Liver (tissue), 9 donors: ENCODE measurements around the gene CMIP. TPM values are rescaled to one million over a fixed set of nuclear protein-coding genes. Genes with fewer than 3 reads are reported as not detected.
A peak's percentile ranks its signal among the peaks of the same experiment; 100 is the strongest.

Experiments used
- DNase-seq: peaks from one replicate; pipeline ENCODE4 v3.0.0-alpha.2; 2017; ENCODE audit warnings: low spot score
- H3K27ac ChIP-seq, 2 donors: one replicate each; pipeline ENCODE4 v1.7.0; 2013; ENCODE audit warnings: inconsistent platforms in 2 of 2, low read length in 2 of 2, control low read depth in 1 of 2, low read depth in 1 of 2, mild to moderate bottlenecking in 1 of 2
- H3K27me3 ChIP-seq, 4 donors: one replicate each; pipeline versions ENCODE4 v1.6.1 to v1.7.0; 2013; ENCODE audit warnings: low read length in 3 of 4, inconsistent platforms in 1 of 4, mild to moderate bottlenecking in 1 of 4, moderate library complexity in 1 of 4; ENCODE audit not compliant: control insufficient read depth in 4 of 4, insufficient read depth in 4 of 4
- H3K36me3 ChIP-seq, 4 donors: one replicate each; pipeline versions ENCODE4 v1.6.1 to v1.7.0; 2013; ENCODE audit warnings: low read length in 3 of 4, mild to moderate bottlenecking in 3 of 4, low read depth in 1 of 4, moderate library complexity in 1 of 4; ENCODE audit not compliant: control insufficient read depth in 4 of 4, insufficient read depth in 3 of 4
- H3K4me1 ChIP-seq, 4 donors: one replicate each; pipeline versions ENCODE4 v1.6.1 to v1.7.0; 2013; ENCODE audit warnings: low read length in 3 of 4, mild to moderate bottlenecking in 3 of 4, moderate library complexity in 1 of 4; ENCODE audit not compliant: control insufficient read depth in 4 of 4, insufficient read depth in 4 of 4
- H3K4me3 ChIP-seq, 3 donors: one replicate each; pipeline versions ENCODE4 v1.6.1 to v1.7.0; 2013; ENCODE audit warnings: low read length in 3 of 3, control low read depth in 1 of 3, low read depth in 1 of 3, mild to moderate bottlenecking in 1 of 3
- H3K9ac ChIP-seq, 2 donors: one replicate each; pipeline ENCODE4 v1.7.0; 2013; ENCODE audit warnings: low read length in 2 of 2, mild to moderate bottlenecking in 2 of 2, moderate library complexity in 2 of 2, control low read depth in 1 of 2, low read depth in 1 of 2
- H3K9me3 ChIP-seq, 4 donors: one replicate each; pipeline versions ENCODE4 v1.6.1 to v1.7.0; 2013; ENCODE audit warnings: low read length in 3 of 4; ENCODE audit not compliant: control insufficient read depth in 4 of 4
- CTCF ChIP-seq: fragments of 150-350 bp; IDR thresholded peaks from 2 replicates; pipeline ENCODE4 v1.5.1; 2017; ENCODE audit warnings: improper control_type of control experiment, low read depth, low read length; ENCODE audit not compliant: missing input control
- EGR1 ChIP-seq, 2 donors: IDR thresholded peaks; 2 replicates each; pipeline ENCODE4 v1.6.1; 2016 to 2018; ENCODE audit warnings: antibody characterized with exemption in 2 of 2, low read depth in 2 of 2
- FOXA1 ChIP-seq: IDR thresholded peaks from 2 replicates; pipeline ENCODE4 v1.6.1; 2016; ENCODE audit warnings: antibody characterized with exemption
- FOXA2 ChIP-seq: IDR thresholded peaks from 2 replicates; pipeline ENCODE4 v1.6.1; 2016; ENCODE audit warnings: antibody characterized with exemption
- GABPA ChIP-seq, 2 donors: IDR thresholded peaks in 1 of 2; conservative IDR thresholded peaks in 1 of 2; 2 replicates each; pipeline ENCODE4 v1.6.1; 2016; ENCODE audit warnings: antibody characterized with exemption in 2 of 2, mild to moderate bottlenecking in 1 of 2, moderate library complexity in 1 of 2
- HNF4A ChIP-seq, 2 donors: conservative IDR thresholded peaks; 2 replicates each; pipeline ENCODE4 v1.6.1; 2016; ENCODE audit warnings: antibody characterized with exemption in 2 of 2, mild to moderate bottlenecking in 2 of 2
- HNF4G ChIP-seq: IDR thresholded peaks from 2 replicates; pipeline ENCODE4 v1.6.1; 2016; ENCODE audit warnings: antibody characterized with exemption
- JUND ChIP-seq, 2 donors: IDR thresholded peaks; 2 replicates each; pipeline ENCODE4 v1.6.1; 2016; ENCODE audit warnings: antibody characterized with exemption in 2 of 2
- NR2F2 ChIP-seq: IDR thresholded peaks from 2 replicates; pipeline ENCODE4 v1.6.1; 2016; ENCODE audit warnings: antibody characterized with exemption
- RAD21 ChIP-seq, 2 donors: IDR thresholded peaks; 2 replicates each; pipeline ENCODE4 v1.6.1; 2016; ENCODE audit warnings: antibody characterized with exemption in 2 of 2, mild to moderate bottlenecking in 2 of 2
- RXRA ChIP-seq, 2 donors: IDR thresholded peaks; 2 replicates each; pipeline ENCODE4 v1.6.1; 2017 to 2018; ENCODE audit warnings: antibody characterized with exemption in 2 of 2, mild to moderate bottlenecking in 1 of 2
- SP1 ChIP-seq: IDR thresholded peaks from 2 replicates; pipeline ENCODE4 v1.6.1; 2018; ENCODE audit warnings: antibody characterized with exemption, mild to moderate bottlenecking
- TAF1 ChIP-seq: conservative IDR thresholded peaks from 2 replicates; pipeline ENCODE4 v1.6.1; 2016; ENCODE audit warnings: antibody characterized with exemption, mild to moderate bottlenecking
- YY1 ChIP-seq: IDR thresholded peaks from 2 replicates; pipeline ENCODE4 v1.6.1; 2016; ENCODE audit warnings: antibody characterized with exemption, mild to moderate bottlenecking
- ZBTB33 ChIP-seq: IDR thresholded peaks from 2 replicates; pipeline ENCODE4 v1.6.1; 2016; ENCODE audit warnings: antibody characterized with exemption
- WGBS: extraction: QIAGEN DNeasy Blood & Tissue Kit; methylation state at CpG from one replicate; pipeline ENCODE4 v1.1.7; 2013; 5-methylcytosine and 5-hydroxymethylcytosine counted together
- polyA plus RNA-seq, 2 donors: library from polyadenylated mRNA; stranded (reverse) in 1 of 2; unstranded in 1 of 2; fragments of 200-250 nt in 1 of 2; fragments of >200 nt in 1 of 2; fragmentation: Nextera tagmentation in 1 of 2; extraction: Ambion mirVana in 1 of 2; gene quantifications; one replicate each; pipeline versions ENCODE4 v1.2.1 to v1.2.3, GENCODE V29; 2013 to 2015
- total RNA-seq, 2 donors: library from RNA; depleted of rRNA; stranded (reverse); fragments of >200 nt; gene quantifications; one replicate each; pipeline ENCODE4 v1.2.3, GENCODE V29; 2014
- TF ChIP-seq, protein P1 (sequence below): IDR thresholded peaks from 2 replicates; pipeline ENCODE4 v1.6.1; 2016; ENCODE audit warnings: antibody characterized with exemption
- TF ChIP-seq, protein P2 (sequence below): IDR thresholded peaks from 2 replicates; pipeline ENCODE4 v1.6.1; 2016; ENCODE audit warnings: antibody characterized with exemption
- TF ChIP-seq, protein P3 (sequence below): IDR thresholded peaks from 2 replicates; pipeline ENCODE4 v1.6.1; 2016; ENCODE audit warnings: antibody characterized with exemption, mild to moderate bottlenecking
- donor health status: healthy.
- donor health status: healthy.
- donor health status: healthy.
- donor health status: healthy.
- donor health status: healthy.

CMIP gene
- total and polyA plus RNA-seq, 4 donors, result 1.7 to 15.6 (median 10.1) TPM

- H3K27me3 ChIP-seq, result no peaks in the 10 kb centered on the region
- no peaks in the 10 kb centered on the region for H3K9me3 ChIP-seq
- H3K4me3 ChIP-seq, result no peak overlapping the region
- TF ChIP-seq CTCF, result no peak
- no peak for TF ChIP-seq NR2F2
- TF ChIP-seq ZBTB33, result no peak
- TF ChIP-seq HNF4A (conservative IDR thresholded peaks at IDR 0.05), result no peak
- TF ChIP-seq TAF1, result no peak
- TF ChIP-seq EGR1 (IDR thresholded peaks at IDR 0.05; ENCODE audit: low read depth in 2 of 2), result no peak
- no peak for TF ChIP-seq FOXA2
- TF ChIP-seq RAD21 (IDR thresholded peaks at IDR 0.05), result no peak
- no peak for TF ChIP-seq FOXA1
- TF ChIP-seq, protein P1, sequence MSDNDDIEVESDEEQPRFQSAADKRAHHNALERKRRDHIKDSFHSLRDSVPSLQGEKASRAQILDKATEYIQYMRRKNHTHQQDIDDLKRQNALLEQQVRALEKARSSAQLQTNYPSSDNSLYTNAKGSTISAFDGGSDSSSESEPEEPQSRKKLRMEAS, result no peak
- TF ChIP-seq RXRA (IDR thresholded peaks at IDR 0.05), result no peak
- no peak for TF ChIP-seq SP1
- TF ChIP-seq GABPA (IDR thresholded peaks at IDR 0.05 in 1 of 2, conservative IDR thresholded peaks at IDR 0.05 in 1 of 2), result no peak
- no peak for TF ChIP-seq YY1
- H3K36me3 ChIP-seq, result no peaks in the 10 kb centered on the region
- 96% methylated on average over 9 of the region's 9 CpGs for WGBS
- no peak overlapping the region for H3K9ac ChIP-seq
- DNase-seq, result no peak
- no peak overlapping the region for H3K27ac ChIP-seq
- peaks cover 0 to 9% (median 4%) of the 10 kb centered on the region in 4 donors for H3K4me1 ChIP-seq
Observed at GRCh38 chr16:81595629-81596292, 151.2 kb downstream of the CMIP start.

- Histone ChIP-seq H3K36me3 (no peaks in the 10 kb centered on the region), H3K27ac (no peak overlapping the region), H3K9me3 (no peaks in the 10 kb centered on the region), H3K4me3 (no peak overlapping the region), H3K27me3 (no peaks in the 10 kb centered on the region), H3K9ac (no peak overlapping the region), H3K4me1 (peaks cover 3 to 17% (median 10%) of the 10 kb centered on the region in 4 donors)
- 81% methylated on average over 5 of the region's 5 CpGs for WGBS
- TF ChIP-seq SP1, result peak; percentile 52
- TF ChIP-seq, protein P2, sequence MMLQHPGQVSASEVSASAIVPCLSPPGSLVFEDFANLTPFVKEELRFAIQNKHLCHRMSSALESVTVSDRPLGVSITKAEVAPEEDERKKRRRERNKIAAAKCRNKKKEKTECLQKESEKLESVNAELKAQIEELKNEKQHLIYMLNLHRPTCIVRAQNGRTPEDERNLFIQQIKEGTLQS, result peak; percentile 40
- peak; percentile 53 to 74 for TF ChIP-seq RXRA (IDR thresholded peaks at IDR 0.05)
- no peak for TF ChIP-seq EGR1 (IDR thresholded peaks at IDR 0.05; ENCODE audit: low read depth in 2 of 2)
- TF ChIP-seq HNF4G, result peak; percentile 45
- TF ChIP-seq JUND (IDR thresholded peaks at IDR 0.05), result peak in 1 of 2 donors; percentile 23
- TF ChIP-seq GABPA (IDR thresholded peaks at IDR 0.05 in 1 of 2, conservative IDR thresholded peaks at IDR 0.05 in 1 of 2), result no peak
- TF ChIP-seq, protein P3, sequence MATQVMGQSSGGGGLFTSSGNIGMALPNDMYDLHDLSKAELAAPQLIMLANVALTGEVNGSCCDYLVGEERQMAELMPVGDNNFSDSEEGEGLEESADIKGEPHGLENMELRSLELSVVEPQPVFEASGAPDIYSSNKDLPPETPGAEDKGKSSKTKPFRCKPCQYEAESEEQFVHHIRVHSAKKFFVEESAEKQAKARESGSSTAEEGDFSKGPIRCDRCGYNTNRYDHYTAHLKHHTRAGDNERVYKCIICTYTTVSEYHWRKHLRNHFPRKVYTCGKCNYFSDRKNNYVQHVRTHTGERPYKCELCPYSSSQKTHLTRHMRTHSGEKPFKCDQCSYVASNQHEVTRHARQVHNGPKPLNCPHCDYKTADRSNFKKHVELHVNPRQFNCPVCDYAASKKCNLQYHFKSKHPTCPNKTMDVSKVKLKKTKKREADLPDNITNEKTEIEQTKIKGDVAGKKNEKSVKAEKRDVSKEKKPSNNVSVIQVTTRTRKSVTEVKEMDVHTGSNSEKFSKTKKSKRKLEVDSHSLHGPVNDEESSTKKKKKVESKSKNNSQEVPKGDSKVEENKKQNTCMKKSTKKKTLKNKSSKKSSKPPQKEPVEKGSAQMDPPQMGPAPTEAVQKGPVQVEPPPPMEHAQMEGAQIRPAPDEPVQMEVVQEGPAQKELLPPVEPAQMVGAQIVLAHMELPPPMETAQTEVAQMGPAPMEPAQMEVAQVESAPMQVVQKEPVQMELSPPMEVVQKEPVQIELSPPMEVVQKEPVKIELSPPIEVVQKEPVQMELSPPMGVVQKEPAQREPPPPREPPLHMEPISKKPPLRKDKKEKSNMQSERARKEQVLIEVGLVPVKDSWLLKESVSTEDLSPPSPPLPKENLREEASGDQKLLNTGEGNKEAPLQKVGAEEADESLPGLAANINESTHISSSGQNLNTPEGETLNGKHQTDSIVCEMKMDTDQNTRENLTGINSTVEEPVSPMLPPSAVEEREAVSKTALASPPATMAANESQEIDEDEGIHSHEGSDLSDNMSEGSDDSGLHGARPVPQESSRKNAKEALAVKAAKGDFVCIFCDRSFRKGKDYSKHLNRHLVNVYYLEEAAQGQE, result peak; percentile 32
- TF ChIP-seq RAD21 (IDR thresholded peaks at IDR 0.05), result peak in 1 of 2 donors; percentile 13
- TF ChIP-seq, protein P1, result no peak
- TF ChIP-seq HNF4A (conservative IDR thresholded peaks at IDR 0.05), result peak; percentile 88 to 91
- TF ChIP-seq YY1, result peak; percentile 16
- no peak for DNase-seq
Observed at GRCh38 chr16:81597079-81597658, 152.6 kb downstream of the CMIP start.
